ENCODE measurements around the gene SLC25A12.

DNA sequence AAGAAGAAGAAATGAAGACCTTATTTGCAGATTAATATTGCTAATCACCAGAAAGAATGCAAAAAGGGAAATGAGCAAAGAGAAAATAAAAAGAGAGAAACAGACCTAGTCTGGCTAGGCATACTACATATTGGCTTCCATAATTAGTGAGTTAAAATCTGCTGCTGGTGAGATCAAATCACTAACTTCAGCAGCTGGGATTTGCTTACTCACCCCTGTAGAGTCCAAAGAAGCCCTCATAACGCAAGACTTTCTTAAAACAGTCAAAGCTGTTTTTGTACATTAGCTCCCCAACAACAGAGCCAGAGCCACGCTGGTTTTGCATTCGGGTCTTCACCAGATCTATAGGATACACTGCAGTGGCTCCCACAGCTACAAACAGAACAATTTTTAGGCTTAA, 80.9 kb downstream of the SLC25A12 start:
- no peak for TF ChIP-seq FOXJ3 (CRISPR knock-in tag; IDR thresholded peaks at IDR 0.05; ENCODE audit: borderline replicate concordance)
- TF ChIP-seq RNF2 (conservative IDR thresholded peaks at IDR 0.05; ENCODE audit: low read depth): no peak
- TF ChIP-seq, protein P1, sequence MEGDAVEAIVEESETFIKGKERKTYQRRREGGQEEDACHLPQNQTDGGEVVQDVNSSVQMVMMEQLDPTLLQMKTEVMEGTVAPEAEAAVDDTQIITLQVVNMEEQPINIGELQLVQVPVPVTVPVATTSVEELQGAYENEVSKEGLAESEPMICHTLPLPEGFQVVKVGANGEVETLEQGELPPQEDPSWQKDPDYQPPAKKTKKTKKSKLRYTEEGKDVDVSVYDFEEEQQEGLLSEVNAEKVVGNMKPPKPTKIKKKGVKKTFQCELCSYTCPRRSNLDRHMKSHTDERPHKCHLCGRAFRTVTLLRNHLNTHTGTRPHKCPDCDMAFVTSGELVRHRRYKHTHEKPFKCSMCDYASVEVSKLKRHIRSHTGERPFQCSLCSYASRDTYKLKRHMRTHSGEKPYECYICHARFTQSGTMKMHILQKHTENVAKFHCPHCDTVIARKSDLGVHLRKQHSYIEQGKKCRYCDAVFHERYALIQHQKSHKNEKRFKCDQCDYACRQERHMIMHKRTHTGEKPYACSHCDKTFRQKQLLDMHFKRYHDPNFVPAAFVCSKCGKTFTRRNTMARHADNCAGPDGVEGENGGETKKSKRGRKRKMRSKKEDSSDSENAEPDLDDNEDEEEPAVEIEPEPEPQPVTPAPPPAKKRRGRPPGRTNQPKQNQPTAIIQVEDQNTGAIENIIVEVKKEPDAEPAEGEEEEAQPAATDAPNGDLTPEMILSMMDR (CRISPR knock-in tag; IDR thresholded peaks at IDR 0.05): no peak
- TF ChIP-seq, protein P2, sequence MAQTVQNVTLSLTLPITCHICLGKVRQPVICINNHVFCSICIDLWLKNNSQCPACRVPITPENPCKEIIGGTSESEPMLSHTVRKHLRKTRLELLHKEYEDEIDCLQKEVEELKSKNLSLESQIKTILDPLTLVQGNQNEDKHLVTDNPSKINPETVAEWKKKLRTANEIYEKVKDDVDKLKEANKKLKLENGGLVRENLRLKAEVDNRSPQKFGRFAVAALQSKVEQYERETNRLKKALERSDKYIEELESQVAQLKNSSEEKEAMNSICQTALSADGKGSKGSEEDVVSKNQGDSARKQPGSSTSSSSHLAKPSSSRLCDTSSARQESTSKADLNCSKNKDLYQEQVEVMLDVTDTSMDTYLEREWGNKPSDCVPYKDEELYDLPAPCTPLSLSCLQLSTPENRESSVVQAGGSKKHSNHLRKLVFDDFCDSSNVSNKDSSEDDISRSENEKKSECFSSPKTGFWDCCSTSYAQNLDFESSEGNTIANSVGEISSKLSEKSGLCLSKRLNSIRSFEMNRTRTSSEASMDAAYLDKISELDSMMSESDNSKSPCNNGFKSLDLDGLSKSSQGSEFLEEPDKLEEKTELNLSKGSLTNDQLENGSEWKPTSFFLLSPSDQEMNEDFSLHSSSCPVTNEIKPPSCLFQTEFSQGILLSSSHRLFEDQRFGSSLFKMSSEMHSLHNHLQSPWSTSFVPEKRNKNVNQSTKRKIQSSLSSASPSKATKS (CRISPR knock-in tag; IDR thresholded peaks at IDR 0.05): no peak
- no peak for TF ChIP-seq NFATC3 (CRISPR knock-in tag; IDR thresholded peaks at IDR 0.05)
- TF ChIP-seq RAD21 (CRISPR knock-in tag; IDR thresholded peaks at IDR 0.05): no peak
- TF ChIP-seq GTF2F1 (IDR thresholded peaks at IDR 0.05; ENCODE audit: low read length): no peak
- TF ChIP-seq EZH2 (conservative IDR thresholded peaks at IDR 0.05; ENCODE audit: low read depth, low read length): no peak
- TF ChIP-seq RFX1 (IDR thresholded peaks at IDR 0.05): no peak
- no peak for TF ChIP-seq GABPA (IDR thresholded peaks at IDR 0.05; ENCODE audit: low read depth, low read length)
- TF ChIP-seq GABPA (CRISPR knock-in tag; IDR thresholded peaks at IDR 0.05; ENCODE audit: low read depth): no peak
- no peak for TF ChIP-seq HNRNPL (IDR thresholded peaks at IDR 0.05; ENCODE audit: low read depth, low read length)
